ENCODE measurements around the gene C12orf57.

GRCh38 chr12:6970096-6970527, 26.3 kb downstream of the C12orf57 start:
- TF ChIP-seq CTCF (IDR thresholded peaks at IDR 0.05) (no peak), POLR2AphosphoS5 (IDR thresholded peaks at IDR 0.05) (no peak)

Measured in prostate gland (tissue), 2 donors.